Activated CD8-positive, alpha-beta memory T cell treated with anti-CD3 and anti-CD28 coated beads for 36 hours (primary cell): Measurements from ENCODE around the gene RPL27A. TPM values are rescaled to one million over a fixed set of nuclear protein-coding genes. Genes with fewer than 3 reads are reported as not detected.

Source experiments
- CTCF ChIA-PET: fragments of 350-600 bp; sonication (Branson Sonifier 250); formaldehyde crosslinking; loops from one replicate; lab custom pipeline; 2021; ENCODE audit warnings: antibody characterized with exemption; lab: Charles Lee
- POLR2A ChIA-PET: fragments of 350-600 bp; sonication (Branson Sonifier 250); formaldehyde crosslinking; loops from one replicate; lab custom pipeline; 2021; ENCODE audit warnings: antibody characterized with exemption; lab: Charles Lee
- total RNA-seq, 2 experiments: library from RNA; stranded (reverse); gene quantifications; one replicate each; pipeline ENCODE4 v1.2.3, GENCODE V29; 2021

The RPL27A gene
- total RNA-seq, 2 experiments from 2014 or later = 1,043 to 1,075 TPM

- POLR2A ChIA-PET = no interaction called here
- CTCF ChIA-PET = no interaction called here
Observed at GRCh38 chr11:8714622-8715225, 32.1 kb downstream of the RPL27A start.

GRCh38 chr11:8715501-8715900, 32.9 kb downstream of the RPL27A start:
- POLR2A ChIA-PET = no interaction called here
- CTCF ChIA-PET = no interaction called here

GRCh38 chr11:8717544-8717875, 34.9 kb downstream of the RPL27A start:
- ChIA-PET CTCF (interaction anchor here (1.7 kb wide), 1 partner anchor 13 kb away, joined by 4 read pairs; no protein-coding TSS in a partner anchor), POLR2A (no interaction called here)

- ChIA-PET CTCF (interaction anchor here (1.7 kb wide), 1 partner anchor 13 kb away, joined by 4 read pairs; no protein-coding TSS in a partner anchor), POLR2A (no interaction called here)
Observed at GRCh38 chr11:8717876-8718753, 35.5 kb downstream of the RPL27A start.

- ChIA-PET CTCF (interaction anchor here (1.7 kb wide), 1 partner anchor 12 kb away, joined by 4 read pairs; no protein-coding TSS in a partner anchor), POLR2A (no interaction called here)
Observed at GRCh38 chr11:8719211-8719649, 36.6 kb downstream of the RPL27A start.

GRCh38 chr11:8719721-8720120, 37.1 kb downstream of the RPL27A start:
- POLR2A ChIA-PET = interaction anchor here (0.5 kb wide), 1 partner anchor 30 kb away, joined by 3 read pairs; no protein-coding TSS in a partner anchor

GRCh38 chr11:8720352-8720751, 37.8 kb downstream of the RPL27A start:
- ChIA-PET CTCF (interaction anchor here (0.7 kb wide), 1 partner anchor 23 kb away, joined by 3 read pairs; no protein-coding TSS in a partner anchor), POLR2A (no interaction called here)

More at GRCh38 chr11:8719721-8720120, 37.1 kb downstream of the RPL27A start:
- CTCF ChIA-PET = no interaction called here

- POLR2A ChIA-PET = no interaction called here
- CTCF ChIA-PET = interaction anchor here (0.7 kb wide), 1 partner anchor 23 kb away, joined by 3 read pairs; no protein-coding TSS in a partner anchor
Observed at GRCh38 chr11:8720868-8721608, 38.4 kb downstream of the RPL27A start.

- CTCF ChIA-PET = no interaction called here
- POLR2A ChIA-PET = no interaction called here
Observed at GRCh38 chr11:8721609-8722500, 39.3 kb downstream of the RPL27A start.

GRCh38 chr11:8722809-8723208, 40.2 kb downstream of the RPL27A start:
- ChIA-PET CTCF (no interaction called here), POLR2A (no interaction called here)

- CTCF ChIA-PET = interaction anchor here (0.6 kb wide), 1 partner anchor 191 kb away, joined by 4 read pairs; no protein-coding TSS in a partner anchor
Observed at GRCh38 chr11:8723711-8724110, 41.1 kb downstream of the RPL27A start.

GRCh38 chr11:8724682-8725081, 42.1 kb downstream of the RPL27A start:
- POLR2A ChIA-PET = no interaction called here

More at GRCh38 chr11:8723711-8724110, 41.1 kb downstream of the RPL27A start:
- POLR2A ChIA-PET = no interaction called here

GRCh38 chr11:8726395-8726794, 43.8 kb downstream of the RPL27A start:
- ChIA-PET POLR2A (no interaction called here), CTCF (no interaction called here)

More at GRCh38 chr11:8724682-8725081, 42.1 kb downstream of the RPL27A start:
- CTCF ChIA-PET = no interaction called here

- ChIA-PET CTCF (no interaction called here), POLR2A (no interaction called here)
Observed at GRCh38 chr11:8728563-8728962, 46.0 kb downstream of the RPL27A start.

GRCh38 chr11:8729067-8729466, 46.5 kb downstream of the RPL27A start:
- ChIA-PET POLR2A (no interaction called here), CTCF (interaction anchor here (0.6 kb wide), 1 partner anchor 135 kb away, joined by 3 read pairs; no protein-coding TSS in a partner anchor)

GRCh38 chr11:8729837-8730696, 47.5 kb downstream of the RPL27A start:
- ChIA-PET POLR2A (no interaction called here), CTCF (interaction anchor here (0.6 to 1.2 kb wide), 2 partner anchors 12 to 134 kb away, joined by 3 to 4 read pairs; no protein-coding TSS in a partner anchor)

GRCh38 chr11:8730697-8731020, 48.1 kb downstream of the RPL27A start:
- ChIA-PET POLR2A (no interaction called here), CTCF (interaction anchor here (1.2 kb wide), 1 partner anchor 12 kb away, joined by 4 read pairs; no protein-coding TSS in a partner anchor)
